Fibroblast of skin of right biceps (primary cell): ENCODE measurements around the gene SPOCK1.
"Not testable (repeated sequence)": the region's sequence is repeated elsewhere in the genome, so short reads cannot be mapped to it uniquely, and the experiment has no call there.

Experiments
- DNase-seq: peaks from one replicate; pipeline ENCODE4 v3.0.0-alpha.2; 2013

SPOCK1 gene

DNA sequence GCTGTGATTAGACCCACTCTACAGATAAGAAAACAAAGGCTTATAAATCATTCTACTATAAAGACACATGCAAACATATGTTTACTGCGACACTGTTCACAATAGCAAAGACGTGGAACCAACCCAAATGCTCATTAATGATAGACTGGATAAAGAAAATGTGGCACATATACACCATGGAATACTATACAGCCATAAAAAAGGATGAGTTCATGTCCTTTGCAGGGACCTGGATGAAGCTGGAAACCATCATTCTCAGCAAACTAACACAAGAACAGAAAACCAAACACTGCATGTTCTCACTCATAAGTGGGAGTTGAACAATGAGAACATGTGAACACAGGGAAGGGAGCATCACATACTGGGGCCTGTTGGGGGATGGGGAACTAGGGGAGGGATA is 240.0 kb downstream of the SPOCK1 start:
- not testable (repeated sequence) for DNase-seq

GRCh38 chr5:137254119-137255090 is 244.7 kb downstream of the SPOCK1 start:
- DNase-seq: peak; percentile 77

- DNase-seq: no peak
Measured at GRCh38 chr5:137252512-137252911, 246.6 kb downstream of the SPOCK1 start.

DNA sequence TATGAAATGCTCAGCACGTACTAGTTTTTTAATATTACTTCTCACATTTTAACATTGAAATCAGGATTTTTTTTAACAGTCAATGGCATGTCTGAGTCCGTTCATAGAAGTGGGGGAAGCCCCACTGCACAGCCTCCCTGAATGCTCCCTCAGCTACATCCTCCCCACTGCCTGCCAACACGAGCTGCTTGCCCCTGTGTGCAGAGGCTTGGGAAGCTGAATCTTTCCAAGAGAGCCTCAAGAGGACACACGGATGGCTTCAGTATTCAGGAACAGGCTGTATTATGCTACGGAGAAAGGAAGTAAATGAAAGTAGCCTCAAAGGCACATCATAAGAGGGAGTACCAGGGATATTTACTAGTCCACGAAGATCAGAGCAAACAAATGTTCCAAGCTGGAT is 248.7 kb downstream of the SPOCK1 start:
- DNase-seq: no peak

DNA sequence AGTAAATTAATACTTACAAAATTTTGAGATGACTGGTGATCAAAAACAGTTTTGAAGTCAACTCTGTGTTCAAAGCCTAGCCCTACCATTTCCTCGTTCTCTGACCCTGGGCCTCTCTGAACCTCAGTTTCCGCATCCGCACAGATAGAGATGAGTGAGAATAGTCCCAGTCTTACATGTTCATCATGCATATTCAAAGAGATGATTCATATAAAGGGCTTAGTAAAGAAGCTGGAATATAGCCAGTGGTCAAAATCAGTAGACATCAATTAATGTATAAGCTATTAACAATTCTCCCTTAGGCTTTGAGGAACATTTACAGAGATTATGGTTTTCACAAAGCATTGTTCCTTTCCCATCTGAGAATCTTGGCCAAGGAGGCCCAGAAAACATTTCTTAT is 250.6 kb downstream of the SPOCK1 start:
- DNase-seq: no peak

GRCh38 chr5:137245438-137245837 is 253.7 kb downstream of the SPOCK1 start:
- DNase-seq: no peak

DNA sequence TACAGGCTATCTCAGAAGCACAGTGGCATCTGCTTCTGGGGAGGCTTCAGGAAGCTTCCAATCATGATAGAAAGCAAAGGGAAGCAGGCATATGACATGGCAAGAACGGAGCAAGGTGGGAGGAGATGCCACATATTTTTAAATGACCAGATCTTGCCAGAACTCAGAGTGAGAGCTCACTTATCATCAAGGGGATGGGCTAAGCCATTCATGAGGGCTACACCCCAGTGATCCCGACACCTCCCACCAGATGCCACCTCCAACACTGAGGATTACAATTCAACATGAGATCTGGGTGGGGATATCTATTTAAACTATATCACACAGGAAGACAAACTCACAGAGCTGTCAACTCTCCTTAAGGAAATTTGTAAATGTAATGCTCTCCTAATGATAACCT is 258.8 kb downstream of the SPOCK1 start:
- DNase-seq: no peak

DNA sequence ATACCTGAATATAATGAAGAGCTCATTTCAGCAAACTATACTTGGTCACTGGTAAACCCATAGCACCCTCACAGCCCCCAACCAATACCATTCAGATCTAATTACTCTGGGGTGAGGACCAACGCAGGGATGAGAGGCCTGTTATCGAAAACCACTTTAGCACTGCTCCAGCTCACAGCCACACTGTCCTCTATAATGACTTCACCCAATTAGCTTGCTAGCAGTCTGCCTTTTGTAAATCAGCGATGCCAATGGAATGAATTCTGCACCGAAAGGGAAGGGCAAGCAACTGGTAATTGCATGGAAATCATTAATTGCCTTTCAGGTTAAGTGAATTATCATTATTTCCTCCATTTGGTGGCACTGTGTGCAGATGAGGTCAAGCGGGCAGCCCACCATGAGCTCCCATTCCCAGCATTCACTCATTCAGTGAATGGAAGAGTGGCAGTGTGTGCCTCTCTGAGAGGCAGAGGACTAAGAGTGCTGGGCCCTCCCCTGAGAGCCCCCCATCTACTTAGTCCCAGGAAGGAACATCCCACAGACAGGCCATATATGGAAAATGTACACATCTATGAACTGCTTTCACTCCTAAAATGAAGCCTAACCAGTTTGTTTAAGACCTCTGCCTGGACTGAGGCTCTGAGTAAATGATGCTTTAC is 262.1 kb downstream of the SPOCK1 start:
- no peak for DNase-seq

DNA sequence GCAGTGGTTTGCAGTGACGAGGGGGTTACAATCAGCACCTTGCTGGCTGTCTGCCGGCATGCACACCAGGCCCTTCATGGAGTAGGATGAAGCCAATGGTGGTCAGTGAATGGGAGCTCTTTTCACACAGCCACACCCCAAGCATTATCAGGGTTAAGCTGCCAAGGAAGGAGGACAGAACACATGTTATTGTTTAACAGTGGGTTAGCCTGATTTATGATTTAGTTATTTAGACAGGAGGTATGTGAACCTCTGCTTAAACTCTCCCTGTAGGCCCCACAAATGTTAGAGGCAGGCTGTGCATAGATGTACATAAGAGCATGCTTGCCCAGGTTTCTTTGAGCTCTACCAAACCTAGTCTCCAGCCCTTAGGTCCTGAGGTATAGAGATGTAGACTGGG is 262.9 kb downstream of the SPOCK1 start:
- peak; percentile 11 for DNase-seq

- no peak for DNase-seq
Measured at GRCh38 chr5:137234973-137235943, 263.9 kb downstream of the SPOCK1 start.

- DNase-seq: no peak
Measured at GRCh38 chr5:137233726-137234125, 265.4 kb downstream of the SPOCK1 start.

DNA sequence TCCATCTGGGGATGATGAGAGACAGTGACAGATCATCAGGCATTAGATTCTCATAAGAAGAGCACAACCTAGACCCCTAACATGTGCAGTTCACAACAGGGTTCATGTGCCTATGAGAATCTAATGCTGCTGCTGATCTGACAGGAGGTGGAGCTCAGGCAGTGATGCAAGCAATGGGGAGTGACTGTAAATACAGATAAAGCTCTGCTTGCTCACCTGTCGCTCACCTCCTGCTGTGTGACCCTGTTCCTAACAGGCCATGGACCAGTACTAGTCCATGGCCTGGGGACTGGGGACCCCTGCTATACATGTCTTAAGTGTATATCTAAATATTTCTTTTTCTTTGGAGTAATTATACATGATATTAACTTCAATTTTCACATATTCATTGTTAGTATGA is 265.8 kb downstream of the SPOCK1 start:
- not testable (repeated sequence) for DNase-seq

- peak; percentile 28 for DNase-seq
Measured at GRCh38 chr5:137231540-137231939, 267.6 kb downstream of the SPOCK1 start.

GRCh38 chr5:137228816-137229215 is 270.3 kb downstream of the SPOCK1 start:
- no peak for DNase-seq

- DNase-seq: no peak
Measured at GRCh38 chr5:137226081-137226480, 273.0 kb downstream of the SPOCK1 start.

- DNase-seq: no peak
Measured at GRCh38 chr5:137223324-137224295, 275.5 kb downstream of the SPOCK1 start.

DNA sequence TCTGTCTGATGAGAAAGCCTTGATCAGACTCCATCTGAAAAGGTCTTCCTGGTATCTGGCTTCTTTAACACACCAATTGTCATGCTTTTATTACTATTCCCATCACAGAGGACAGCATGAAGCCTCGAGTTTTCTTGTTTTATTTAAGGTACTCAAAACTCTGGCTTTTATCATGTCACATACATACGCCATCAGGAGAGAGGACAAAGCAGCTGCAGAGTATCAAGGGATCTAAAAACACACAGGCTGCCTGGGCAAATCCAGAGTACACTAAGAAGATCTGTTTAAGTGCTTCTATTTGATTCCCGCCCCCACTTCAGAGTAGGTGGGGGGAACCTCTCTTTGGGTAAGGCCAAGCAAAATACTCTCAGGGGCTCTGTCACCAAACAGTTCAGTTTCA is 277.2 kb downstream of the SPOCK1 start:
- no peak for DNase-seq

- DNase-seq: peak; percentile 87
Measured at GRCh38 chr5:137220523-137220927, 278.6 kb downstream of the SPOCK1 start.

GRCh38 chr5:137218896-137219295 is 280.2 kb downstream of the SPOCK1 start:
- DNase-seq: no peak

DNA sequence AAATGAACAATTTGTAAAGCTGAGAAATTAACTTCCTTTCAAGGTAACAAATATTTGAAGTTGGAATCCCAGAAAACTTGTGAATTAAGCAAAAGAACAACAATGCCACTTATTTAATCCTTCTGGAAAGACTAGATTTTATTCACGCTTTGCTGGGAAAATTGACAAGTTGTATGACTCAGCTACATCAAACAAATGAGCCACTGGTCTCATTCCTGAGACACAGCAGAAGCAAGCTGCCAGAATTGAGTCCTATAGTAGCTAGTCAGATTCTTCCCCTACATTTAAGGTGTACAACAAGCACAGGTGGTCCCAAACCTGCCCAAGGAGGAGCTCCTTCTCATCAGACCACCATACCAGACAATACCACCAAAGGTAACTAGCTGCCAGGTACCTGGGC is 280.7 kb downstream of the SPOCK1 start:
- peak; percentile 71 for DNase-seq

DNA sequence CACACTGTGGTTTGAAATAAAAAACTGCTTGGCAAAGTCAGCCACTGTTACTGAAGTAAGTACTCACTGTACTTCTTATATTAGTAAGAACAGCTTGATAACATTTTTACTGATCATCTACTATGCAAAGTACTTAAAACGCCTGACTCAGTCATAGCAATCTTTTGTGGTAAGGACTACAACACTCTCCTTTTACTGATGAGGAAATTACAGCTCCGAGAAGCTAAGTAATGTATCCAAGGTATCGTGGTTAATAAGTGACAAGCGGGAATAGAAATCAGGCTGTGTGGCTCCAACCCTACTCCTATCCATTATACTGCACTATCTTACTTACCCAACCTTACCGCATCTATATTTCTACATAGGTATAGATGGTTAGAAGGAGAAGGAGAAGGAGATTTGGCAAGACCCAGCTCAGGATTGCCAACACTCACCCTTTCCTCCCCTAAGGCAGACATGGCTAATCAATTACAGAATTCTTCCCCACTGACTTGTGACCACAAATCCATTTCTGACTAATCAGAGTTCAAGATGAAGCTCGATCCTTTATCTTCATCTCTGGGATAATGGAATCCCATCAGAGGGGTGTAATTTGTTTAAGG is 281.4 kb downstream of the SPOCK1 start:
- DNase-seq: peak; percentile 69
